PC-9 (cell line): ENCODE measurements around the gene FYN.
"Not testable (repeated sequence)": the region's sequence is repeated elsewhere in the genome, so short reads cannot be mapped to it uniquely, and the experiment has no call there.

ENCODE experiments used
- EZH2 ChIP-seq: fragments of 200-600 bp; sonication (generic); IDR thresholded peaks from 2 replicates; pipeline ENCODE4 v1.8.0; 2017; ENCODE audit warnings: antibody characterized with exemption, low read depth
- TF ChIP-seq, protein P1 (sequence below): fragments of 200-600 bp; sonication (generic); conservative IDR thresholded peaks from 2 replicates; pipeline ENCODE4 v1.6.1; 2017; ENCODE audit warnings: mixed run types, antibody characterized with exemption, mild to moderate bottlenecking, moderate library complexity

DNA sequence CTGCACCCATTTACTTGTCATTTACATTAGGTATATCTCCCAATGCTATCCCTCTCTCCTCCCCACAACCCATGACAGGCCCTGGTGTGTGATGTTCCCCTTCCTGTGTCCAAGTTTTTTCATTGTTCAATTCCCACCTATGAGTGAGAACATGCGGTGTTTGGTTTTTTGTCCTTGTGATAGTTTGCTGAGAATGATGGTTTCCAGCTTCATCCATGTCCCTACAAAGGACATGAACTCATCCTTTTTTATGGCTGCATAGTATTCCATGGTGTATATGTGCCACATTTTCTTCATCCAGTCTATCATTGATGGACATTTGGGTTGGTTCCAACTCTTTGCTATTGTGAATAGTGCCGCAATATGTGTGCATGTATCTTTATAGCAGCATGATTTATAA lies 87.1 kb downstream of the FYN start:
- TF ChIP-seq, protein P1, sequence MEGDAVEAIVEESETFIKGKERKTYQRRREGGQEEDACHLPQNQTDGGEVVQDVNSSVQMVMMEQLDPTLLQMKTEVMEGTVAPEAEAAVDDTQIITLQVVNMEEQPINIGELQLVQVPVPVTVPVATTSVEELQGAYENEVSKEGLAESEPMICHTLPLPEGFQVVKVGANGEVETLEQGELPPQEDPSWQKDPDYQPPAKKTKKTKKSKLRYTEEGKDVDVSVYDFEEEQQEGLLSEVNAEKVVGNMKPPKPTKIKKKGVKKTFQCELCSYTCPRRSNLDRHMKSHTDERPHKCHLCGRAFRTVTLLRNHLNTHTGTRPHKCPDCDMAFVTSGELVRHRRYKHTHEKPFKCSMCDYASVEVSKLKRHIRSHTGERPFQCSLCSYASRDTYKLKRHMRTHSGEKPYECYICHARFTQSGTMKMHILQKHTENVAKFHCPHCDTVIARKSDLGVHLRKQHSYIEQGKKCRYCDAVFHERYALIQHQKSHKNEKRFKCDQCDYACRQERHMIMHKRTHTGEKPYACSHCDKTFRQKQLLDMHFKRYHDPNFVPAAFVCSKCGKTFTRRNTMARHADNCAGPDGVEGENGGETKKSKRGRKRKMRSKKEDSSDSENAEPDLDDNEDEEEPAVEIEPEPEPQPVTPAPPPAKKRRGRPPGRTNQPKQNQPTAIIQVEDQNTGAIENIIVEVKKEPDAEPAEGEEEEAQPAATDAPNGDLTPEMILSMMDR, result not testable (repeated sequence)
- TF ChIP-seq EZH2, result not testable (repeated sequence)
